Measurements from ENCODE around the gene TEX10. TPM values are rescaled to one million over a fixed set of nuclear protein-coding genes. Genes with fewer than 3 reads are reported as not detected.
A peak's percentile ranks its signal among the peaks of the same experiment; 100 is the strongest.

Gene TEX10
- total and polyA plus RNA-seq, 9 of the 15 experiments (the other 6 are each of a cell fraction or from before 2014, with no cell fraction given): 27.8 to 60.0 (median 47.9) TPM

DNA sequence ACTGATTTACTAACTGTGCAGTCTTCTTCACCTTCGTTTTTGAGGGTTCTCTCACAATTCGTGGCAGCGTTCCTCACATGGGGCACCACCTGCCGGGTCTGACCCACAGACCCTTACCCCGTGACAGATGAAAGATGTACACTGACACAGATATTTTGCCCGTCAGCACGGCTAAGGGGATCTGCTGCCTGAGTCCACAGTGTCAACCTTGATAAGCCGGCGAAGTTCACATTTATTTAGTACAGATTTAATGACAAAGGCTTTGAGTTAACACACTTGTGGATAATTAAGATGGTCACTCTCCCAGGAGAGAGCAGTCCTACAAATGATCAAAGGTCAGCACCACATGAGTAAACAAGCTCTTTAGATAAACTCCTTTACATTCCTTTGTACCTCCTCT lies 15.9 kb upstream of the TEX10 start (continued):
- no peak for TF ChIP-seq ZHX1 (conservative IDR thresholded peaks at IDR 0.05; ENCODE audit: low read length)
- TF ChIP-seq KDM5B (IDR thresholded peaks at IDR 0.05; ENCODE audit: insufficient replicate concordance, low read depth, low read length): no peak
- TF ChIP-seq BCOR (IDR thresholded peaks at IDR 0.05): no peak

DNA sequence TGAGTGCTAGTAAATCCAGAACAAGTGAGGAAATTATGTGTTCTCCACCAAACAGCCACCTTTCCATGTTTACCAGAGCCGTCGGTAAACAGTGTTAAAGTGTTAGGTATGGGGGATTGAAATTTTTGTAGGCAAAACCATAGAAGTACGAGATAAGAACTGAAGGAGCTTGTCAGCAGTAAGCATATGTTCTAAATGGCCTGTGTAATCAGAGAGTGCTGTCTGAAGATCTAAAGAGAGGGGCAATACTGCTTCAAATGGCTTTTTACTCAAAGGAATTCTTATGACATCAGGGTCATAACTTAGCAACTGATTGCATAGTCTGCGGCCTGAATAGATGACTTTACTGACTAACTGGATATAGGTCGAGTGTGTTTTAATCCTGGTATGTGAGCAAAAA lies 13.4 kb upstream of the TEX10 start:
- no peak overlapping the region for H3K4me3 ChIP-seq
- H3K4me2 ChIP-seq (ENCODE audit: insufficient read depth, low read length): no peak overlapping the region
- FAIRE-seq (no peak), DNase-seq (ENCODE audit: extremely low read depth in 1 of 4, low spot score in 3 of 4) (no peak), ATAC-seq (no peak)
- no peaks in the 10 kb centered on the region for H3K79me2 ChIP-seq (ENCODE audit: control insufficient read depth, insufficient read depth, low read length)
- ChIA-PET CTCF (ENCODE audit: low intra/inter-chr PET ratio) (no interaction called here), POLR2A (no interaction called here)
- H2AFZ ChIP-seq (ENCODE audit: low read depth, low read length): no peak overlapping the region
- peaks cover 14% of the 10 kb centered on the region for H3K9me3 ChIP-seq (replicated peaks; ENCODE audit: control insufficient read depth, insufficient read depth, low read depth, low read length)
- H3K9me1 ChIP-seq (ENCODE audit: control insufficient read depth, insufficient read depth, low read length): no peaks in the 10 kb centered on the region
- H3K27me3 ChIP-seq (ENCODE audit: control insufficient read depth in 2 of 2, insufficient read depth in 2 of 2, low read length in 2 of 2): no peaks in the 10 kb centered on the region
- intact Hi-C loops (cut with micrococcal nuclease): no loop called here
- no peak overlapping the region for H3K27ac ChIP-seq (ENCODE audit: extremely low read depth, low read depth, low read length)
- in situ Hi-C loops (cut with MboI): no loop called here
- no peaks in the 10 kb centered on the region for H3K36me3 ChIP-seq (ENCODE audit: control insufficient read depth, insufficient read depth, low read length)
- no peak overlapping the region for H3K9ac ChIP-seq (ENCODE audit: insufficient read depth in 1 of 2, low read depth in 2 of 2, low read length in 2 of 2)
- WGBS (ENCODE audit: insufficient coverage, low coverage, missing lambda C conversion rate): 19% methylated on average over 5 of the region's 5 CpGs
- H4K20me1 ChIP-seq (replicated peaks; ENCODE audit: control insufficient read depth, insufficient read depth, low read length): no peaks in the 10 kb centered on the region
- H3K4me1 ChIP-seq (replicated peaks in 1 of 2; ENCODE audit: control insufficient read depth in 2 of 2, insufficient read depth in 2 of 2, low read length in 2 of 2): no peaks in the 10 kb centered on the region; a peak in 2 of 5 replicates
- BruUV-seq (replicated peaks): no TSS peak
- TF ChIP-seq TEAD2 (tag; IDR thresholded peaks at IDR 0.05) (no peak), RBM34 (IDR thresholded peaks at IDR 0.05; ENCODE audit: borderline replicate concordance, insufficient read depth, low read length) (no peak), TAL1 (IDR thresholded peaks at IDR 0.05) (peak; percentile 55), CBFA2T3 (IDR thresholded peaks at IDR 0.05) (peak; percentile 60), TCF3 (CRISPR knock-in tag; IDR thresholded peaks at IDR 0.05) (peak; percentile 27; the same call in 1 of the 2 replicates), CEBPG (CRISPR knock-in tag; IDR thresholded peaks at IDR 0.05) (no peak), CEBPG (tag; conservative IDR thresholded peaks at IDR 0.05 in 1 of 2, IDR thresholded peaks at IDR 0.05 in 1 of 2) (no peak), ELF2 (CRISPR knock-in tag; IDR thresholded peaks at IDR 0.05) (no peak), ZFP30 (CRISPR knock-in tag; IDR thresholded peaks at IDR 0.05; ENCODE audit: borderline replicate concordance) (no peak), HMG20A (CRISPR knock-in tag; conservative IDR thresholded peaks at IDR 0.05) (no peak), AFF4 (CRISPR knock-in tag; IDR thresholded peaks at IDR 0.05) (no peak), PTRF (tag; IDR thresholded peaks at IDR 0.05) (no peak), CBX3 (IDR thresholded peaks at IDR 0.05; ENCODE audit: borderline replicate concordance in 1 of 2, low read length in 2 of 2) (no peak), NR2F6 (CRISPR knock-in tag; IDR thresholded peaks at IDR 0.05) (no peak)
